ENCODE data around the gene ALDH9A1.
"Not testable (repeated sequence)": the region's sequence is repeated elsewhere in the genome, so short reads cannot be mapped to it uniquely, and the experiment has no call there.

Gene ALDH9A1

DNA sequence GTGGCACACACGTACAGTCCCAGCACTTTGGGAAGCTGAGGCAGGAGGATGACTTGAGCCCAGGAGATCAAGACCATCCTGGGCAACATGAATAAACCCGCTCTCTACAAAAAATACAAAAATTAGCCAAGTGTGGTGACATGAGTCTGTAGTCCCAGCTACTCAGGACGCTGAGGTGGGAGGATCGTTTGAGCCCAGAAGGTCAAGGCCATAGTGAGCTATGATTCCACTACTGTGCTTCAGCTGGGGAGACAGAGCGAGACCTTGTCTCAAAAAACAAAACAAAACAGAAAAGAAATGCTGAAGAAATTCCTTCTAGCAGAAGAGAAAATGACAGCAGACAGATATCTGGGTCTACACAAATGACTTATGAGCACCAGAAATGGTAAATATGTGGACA is 10.3 kb downstream of the ALDH9A1 start:
- TF ChIP-seq, protein P1, sequence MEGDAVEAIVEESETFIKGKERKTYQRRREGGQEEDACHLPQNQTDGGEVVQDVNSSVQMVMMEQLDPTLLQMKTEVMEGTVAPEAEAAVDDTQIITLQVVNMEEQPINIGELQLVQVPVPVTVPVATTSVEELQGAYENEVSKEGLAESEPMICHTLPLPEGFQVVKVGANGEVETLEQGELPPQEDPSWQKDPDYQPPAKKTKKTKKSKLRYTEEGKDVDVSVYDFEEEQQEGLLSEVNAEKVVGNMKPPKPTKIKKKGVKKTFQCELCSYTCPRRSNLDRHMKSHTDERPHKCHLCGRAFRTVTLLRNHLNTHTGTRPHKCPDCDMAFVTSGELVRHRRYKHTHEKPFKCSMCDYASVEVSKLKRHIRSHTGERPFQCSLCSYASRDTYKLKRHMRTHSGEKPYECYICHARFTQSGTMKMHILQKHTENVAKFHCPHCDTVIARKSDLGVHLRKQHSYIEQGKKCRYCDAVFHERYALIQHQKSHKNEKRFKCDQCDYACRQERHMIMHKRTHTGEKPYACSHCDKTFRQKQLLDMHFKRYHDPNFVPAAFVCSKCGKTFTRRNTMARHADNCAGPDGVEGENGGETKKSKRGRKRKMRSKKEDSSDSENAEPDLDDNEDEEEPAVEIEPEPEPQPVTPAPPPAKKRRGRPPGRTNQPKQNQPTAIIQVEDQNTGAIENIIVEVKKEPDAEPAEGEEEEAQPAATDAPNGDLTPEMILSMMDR (IDR thresholded peaks at IDR 0.05; ENCODE audit: borderline replicate concordance, control extremely low read depth, extremely low read depth, insufficient read depth, missing control alignments) = no peak
- in situ Hi-C loops (cut with MboI; ENCODE audit: low sequenced_read_pairs, unreplicated experiment) = no loop called here
- DNase-seq (ENCODE audit: low spot score) = no peak

DNA sequence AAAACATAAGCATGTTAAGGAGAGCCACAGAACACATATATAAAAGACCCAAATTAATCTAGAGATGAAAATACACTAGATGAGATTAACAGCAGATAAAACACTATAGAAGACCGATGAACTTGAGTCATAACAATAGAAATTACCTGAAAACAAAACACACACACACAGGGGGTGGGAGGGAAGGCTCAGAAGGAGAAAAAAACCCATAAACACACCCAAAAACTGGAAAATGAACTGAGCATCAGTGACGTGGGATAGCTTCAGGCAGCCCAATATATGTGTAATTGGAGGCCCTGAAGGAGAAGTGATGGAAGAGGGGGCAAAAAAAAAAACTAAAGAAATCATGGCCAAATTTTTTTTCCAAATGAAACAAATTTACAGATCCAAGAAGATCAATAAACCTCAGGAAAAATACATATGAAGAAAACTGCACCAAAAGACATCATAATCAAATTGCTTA is 11.4 kb downstream of the ALDH9A1 start:
- in situ Hi-C loops (cut with MboI; ENCODE audit: low sequenced_read_pairs, unreplicated experiment) = no loop called here
- no peak for DNase-seq (ENCODE audit: low spot score)
- TF ChIP-seq, protein P1 (IDR thresholded peaks at IDR 0.05; ENCODE audit: borderline replicate concordance, control extremely low read depth, extremely low read depth, insufficient read depth, missing control alignments) = no peak

DNA sequence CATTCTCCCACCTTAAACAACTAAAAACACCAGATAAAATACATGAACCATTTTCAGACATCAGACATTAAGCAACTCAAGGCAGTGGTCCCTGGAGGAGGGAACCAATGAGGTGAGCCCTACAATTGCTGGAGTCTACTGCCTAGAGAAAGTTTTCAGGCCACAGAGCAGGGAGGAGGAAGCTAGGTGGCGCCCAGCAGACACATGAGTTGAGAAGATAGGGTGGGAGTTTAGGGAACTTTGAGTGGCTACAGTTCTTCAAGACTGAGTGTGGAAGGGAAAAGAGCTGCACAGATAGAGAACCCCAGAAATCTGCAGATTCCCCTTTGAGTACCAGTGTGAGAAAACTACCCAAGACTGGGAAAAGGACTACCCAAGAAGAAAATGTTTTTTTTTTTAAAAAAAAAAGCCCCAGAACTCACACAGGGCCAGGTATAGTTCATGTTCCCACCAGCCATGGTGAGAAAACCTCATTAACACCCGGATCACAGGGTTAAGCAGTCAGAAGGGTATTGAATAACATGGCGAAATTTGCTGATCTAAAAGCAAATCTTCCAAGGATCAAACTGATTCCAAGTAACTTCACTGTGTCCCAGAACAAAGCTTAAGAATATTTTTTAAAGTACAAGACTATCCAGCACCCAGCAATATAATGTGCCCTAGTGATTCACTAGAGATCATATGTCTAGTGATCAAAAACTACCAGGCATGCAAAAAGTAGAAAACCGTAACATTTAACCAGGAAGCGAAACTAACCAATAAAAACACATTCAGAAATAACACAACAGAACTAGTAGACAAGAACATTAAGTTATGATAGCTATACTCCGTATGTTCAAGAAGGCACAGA is 12.0 kb downstream of the ALDH9A1 start:
- TF ChIP-seq, protein P1 (IDR thresholded peaks at IDR 0.05; ENCODE audit: borderline replicate concordance, control extremely low read depth, extremely low read depth, insufficient read depth, missing control alignments) = peak; percentile 29
- peak; percentile 25 for DNase-seq (ENCODE audit: low spot score)
- in situ Hi-C loops (cut with MboI; ENCODE audit: low sequenced_read_pairs, unreplicated experiment) = no loop called here

DNA sequence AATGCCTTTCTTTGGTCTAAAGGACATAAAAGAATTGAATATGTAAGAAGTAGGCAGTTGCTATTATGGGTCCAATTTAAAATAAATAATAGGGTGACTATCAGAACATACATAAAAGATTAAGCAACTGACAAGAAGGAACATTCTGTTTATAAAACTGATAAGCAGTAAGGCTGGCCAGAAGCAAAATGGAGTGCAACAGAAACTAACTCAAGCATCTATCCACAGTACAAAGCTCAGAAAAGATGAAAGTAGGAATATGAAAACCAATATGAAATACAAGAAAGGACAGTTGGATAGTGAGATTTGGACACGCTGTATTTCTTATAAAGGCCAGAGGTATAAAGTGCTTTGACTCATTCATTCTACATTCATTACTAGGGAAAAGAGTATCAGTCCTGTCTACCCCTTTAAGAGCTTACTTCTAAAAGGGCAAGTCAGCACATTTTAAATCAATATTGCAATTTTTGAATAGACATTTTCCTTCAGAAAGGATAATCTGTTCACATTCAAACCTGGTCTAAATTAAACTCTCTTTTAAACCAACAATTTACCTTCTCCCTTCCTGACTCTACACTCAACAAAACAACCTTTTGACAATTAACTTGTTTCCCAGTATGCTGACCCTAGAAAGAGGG is 14.4 kb downstream of the ALDH9A1 start:
- TF ChIP-seq, protein P1 (IDR thresholded peaks at IDR 0.05; ENCODE audit: borderline replicate concordance, control extremely low read depth, extremely low read depth, insufficient read depth, missing control alignments) = no peak
- in situ Hi-C loops (cut with MboI; ENCODE audit: low sequenced_read_pairs, unreplicated experiment) = no loop called here
- DNase-seq (ENCODE audit: low spot score) = no peak

DNA sequence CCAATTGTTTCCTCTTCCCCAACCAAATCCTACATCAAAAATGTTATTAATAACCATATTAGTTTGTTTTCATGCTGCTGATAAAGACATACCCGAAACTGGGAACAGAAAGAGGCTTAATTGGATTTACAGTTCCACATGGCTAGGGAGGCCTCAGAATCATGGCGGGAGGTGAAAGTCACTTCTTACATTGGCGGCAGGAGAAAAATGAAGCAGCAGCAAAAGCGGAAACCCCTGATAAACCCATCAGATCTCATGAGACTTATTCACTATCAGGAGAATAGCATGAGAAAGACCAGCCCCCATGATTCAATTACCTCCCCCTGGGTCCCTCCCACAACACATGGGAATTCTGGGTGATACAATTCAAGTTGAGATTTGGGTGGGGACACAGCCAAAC is 17.6 kb downstream of the ALDH9A1 start:
- in situ Hi-C loops (cut with MboI; ENCODE audit: low sequenced_read_pairs, unreplicated experiment); DNase-seq (ENCODE audit: low spot score): not testable (repeated sequence)

DNA sequence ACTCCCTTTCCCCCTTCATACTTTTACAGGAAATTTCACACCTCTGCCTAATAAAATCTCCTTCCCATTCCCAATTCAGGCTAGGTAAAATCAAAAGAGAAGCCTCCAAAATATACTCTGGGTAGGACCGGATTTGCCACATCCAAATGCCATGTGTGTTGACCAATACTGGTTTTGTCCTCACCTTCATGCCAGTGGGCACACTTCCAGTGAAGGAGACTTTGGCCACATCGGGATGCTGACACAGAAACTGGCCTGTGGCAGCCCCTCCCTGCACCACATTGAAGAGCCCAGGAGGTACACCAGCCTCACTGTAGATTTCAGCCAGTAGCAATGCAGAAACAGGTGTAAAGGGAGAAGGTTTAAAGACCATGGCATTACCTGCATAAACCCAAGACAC is 18.1 kb downstream of the ALDH9A1 start:
- in situ Hi-C loops (cut with MboI; ENCODE audit: low sequenced_read_pairs, unreplicated experiment) = no loop called here
- TF ChIP-seq, protein P1 (IDR thresholded peaks at IDR 0.05; ENCODE audit: borderline replicate concordance, control extremely low read depth, extremely low read depth, insufficient read depth, missing control alignments) = no peak
- DNase-seq (ENCODE audit: low spot score) = no peak
